Stimulated activated CD8-positive, alpha-beta memory T cell treated with anti-CD3 and anti-CD28 coated beads, Interleukin-12 subunit alpha, Interleukin-12 subunit beta, amount 100 ng/mL, for 24 hours (primary cell): ENCODE results near the gene ROR2.

Experiments used
- DNase-seq: peaks from one replicate; pipeline ENCODE4 v3.0.0-alpha.2; 2020; ENCODE audit errors: extremely low read depth

ROR2 gene

GRCh38 chr9:91840882-91841281, 109.1 kb downstream of the ROR2 start:
- no peak for DNase-seq

- no peak for DNase-seq
Observed at GRCh38 chr9:91840469-91840868, 109.6 kb downstream of the ROR2 start.

- DNase-seq, result no peak
Observed at GRCh38 chr9:91839926-91840465, 110.0 kb downstream of the ROR2 start.

GRCh38 chr9:91837981-91838731, 111.9 kb downstream of the ROR2 start:
- DNase-seq, result no peak

GRCh38 chr9:91836515-91836914, 113.5 kb downstream of the ROR2 start:
- DNase-seq, result no peak

- no peak for DNase-seq
Observed at GRCh38 chr9:91835632-91836031, 114.4 kb downstream of the ROR2 start.

- DNase-seq, result no peak
Observed at GRCh38 chr9:91835216-91835615, 114.8 kb downstream of the ROR2 start.

- no peak for DNase-seq
Observed at GRCh38 chr9:91834740-91835139, 115.3 kb downstream of the ROR2 start.

- DNase-seq, result no peak
Observed at GRCh38 chr9:91833878-91834255, 116.2 kb downstream of the ROR2 start.

- DNase-seq, result no peak
Observed at GRCh38 chr9:91833096-91833877, 116.7 kb downstream of the ROR2 start.

GRCh38 chr9:91832322-91832721, 117.7 kb downstream of the ROR2 start:
- no peak for DNase-seq

- DNase-seq, result no peak
Observed at GRCh38 chr9:91825866-91826265, 124.2 kb downstream of the ROR2 start.

GRCh38 chr9:91825422-91825821, 124.6 kb downstream of the ROR2 start:
- no peak for DNase-seq

- DNase-seq, result no peak
Observed at GRCh38 chr9:91824601-91825305, 125.3 kb downstream of the ROR2 start.

GRCh38 chr9:91824151-91824550, 125.9 kb downstream of the ROR2 start:
- no peak for DNase-seq

- DNase-seq, result no peak
Observed at GRCh38 chr9:91820949-91821880, 128.8 kb downstream of the ROR2 start.

- no peak for DNase-seq
Observed at GRCh38 chr9:91820126-91820750, 129.8 kb downstream of the ROR2 start.

- DNase-seq, result no peak
Observed at GRCh38 chr9:91818647-91819403, 131.2 kb downstream of the ROR2 start.

GRCh38 chr9:91818225-91818585, 131.8 kb downstream of the ROR2 start:
- DNase-seq, result no peak
